ENCODE results near the gene PCBD2.
A peak's percentile ranks its signal among the peaks of the same experiment; 100 is the strongest.
"Not testable (repeated sequence)": the region's sequence is repeated elsewhere in the genome, so short reads cannot be mapped to it uniquely, and the experiment has no call there.

PCBD2 gene

GRCh38 chr5:134904610-134905245, at the start of gene PCBD2:
PCBD2 (plus strand) TSS chr5:134905131; CDS start chr5:134905140, 9 bp downstream.
- DNase-seq (ENCODE audit: low read depth in 2 of 2): peak; percentile 65 to 74

- DNase-seq (ENCODE audit: low read depth in 2 of 2): not testable (repeated sequence)
Observed at GRCh38 chr5:134856465-134856864, 48.5 kb upstream of the PCBD2 start.

GRCh38 chr5:134857401-134857800, 47.5 kb upstream of the PCBD2 start:
- no peak for DNase-seq (ENCODE audit: low read depth in 2 of 2)

GRCh38 chr5:134864707-134865106, 40.2 kb upstream of the PCBD2 start:
- no peak for DNase-seq (ENCODE audit: low read depth in 2 of 2)

GRCh38 chr5:134873494-134873893, 31.4 kb upstream of the PCBD2 start:
- no peak for DNase-seq (ENCODE audit: low read depth in 2 of 2)

- peak; percentile 57 to 69 for DNase-seq (ENCODE audit: low read depth in 2 of 2)
Observed at GRCh38 chr5:134873987-134874830, 30.7 kb upstream of the PCBD2 start, which contains the start of gene TXNDC15. TXNDC15 (plus strand) TSS chr5:134874371; CDS start chr5:134874428, 57 bp downstream.

GRCh38 chr5:134874831-134875655, 29.9 kb upstream of the PCBD2 start:
- DNase-seq (ENCODE audit: low read depth in 2 of 2): peak; percentile 63 to 71

GRCh38 chr5:134877159-134877558, 27.8 kb upstream of the PCBD2 start:
- DNase-seq (ENCODE audit: low read depth in 2 of 2): no peak

GRCh38 chr5:134878403-134878802, 26.5 kb upstream of the PCBD2 start:
- no peak for DNase-seq (ENCODE audit: low read depth in 2 of 2)

- no peak for DNase-seq (ENCODE audit: low read depth in 2 of 2)
Observed at GRCh38 chr5:134879456-134879855, 25.5 kb upstream of the PCBD2 start.

GRCh38 chr5:134880937-134881336, 24.0 kb upstream of the PCBD2 start:
- DNase-seq (ENCODE audit: low read depth in 2 of 2): not testable (repeated sequence)

GRCh38 chr5:134881711-134882110, 23.2 kb upstream of the PCBD2 start:
- not testable (repeated sequence) for DNase-seq (ENCODE audit: low read depth in 2 of 2)

GRCh38 chr5:134887593-134888159, 17.3 kb upstream of the PCBD2 start:
- no peak for DNase-seq (ENCODE audit: low read depth in 2 of 2)

- no peak for DNase-seq (ENCODE audit: low read depth in 2 of 2)
Observed at GRCh38 chr5:134889335-134889734, 15.6 kb upstream of the PCBD2 start.

GRCh38 chr5:134891473-134891872, 13.5 kb upstream of the PCBD2 start:
- DNase-seq (ENCODE audit: low read depth in 2 of 2): no peak

GRCh38 chr5:134892282-134892681, 12.6 kb upstream of the PCBD2 start:
- no peak for DNase-seq (ENCODE audit: low read depth in 2 of 2)

- no peak for DNase-seq (ENCODE audit: low read depth in 2 of 2)
Observed at GRCh38 chr5:134892926-134893325, 12.0 kb upstream of the PCBD2 start.

- DNase-seq (ENCODE audit: low read depth in 2 of 2): no peak
Observed at GRCh38 chr5:134893748-134894505, 11.0 kb upstream of the PCBD2 start.

GRCh38 chr5:134902071-134902801, 2.7 kb upstream of the PCBD2 start:
- DNase-seq (ENCODE audit: low read depth in 2 of 2): no peak
